DOHH2 (cell line): ENCODE results near the gene WWTR1.

Experiments used
- H3F3A ChIP-seq: fragments of 200-600 bp; sonication (generic), shearing (Covaris generic); 2 replicates; pipeline ENCODE4 v1.6.0; 2016; ENCODE audit warnings: antibody characterized with exemption, mild to moderate bottlenecking; ENCODE audit not compliant: control insufficient read depth, insufficient read depth
- H3K27ac ChIP-seq: fragments of 200-600 bp; sonication (generic); 2 replicates; pipeline ENCODE4 v1.5.1; 2014; ENCODE audit warnings: low read depth, mild to moderate bottlenecking, low read length, moderate library complexity
- H3K27me3 ChIP-seq: fragments of 200-600 bp; sonication (generic); 2 replicates; pipeline ENCODE4 v1.6.1; 2014; ENCODE audit warnings: mild to moderate bottlenecking, low read length, mixed read lengths; ENCODE audit not compliant: control insufficient read depth
- H3K36me3 ChIP-seq: fragments of 200-600 bp; sonication (generic); 2 replicates; pipeline ENCODE4 v1.6.1; 2014; ENCODE audit warnings: mild to moderate bottlenecking, low read length, moderate library complexity, mixed read lengths; ENCODE audit not compliant: control insufficient read depth
- H3K4me1 ChIP-seq: fragments of 200-600 bp; sonication (generic); 2 replicates; pipeline ENCODE4 v1.6.1; 2014; ENCODE audit warnings: mild to moderate bottlenecking, low read length, mixed read lengths; ENCODE audit not compliant: control insufficient read depth
- H3K4me2 ChIP-seq: fragments of 200-600 bp; sonication (generic); 2 replicates; pipeline ENCODE4 v1.6.0; 2014; ENCODE audit warnings: mild to moderate bottlenecking, low read length, moderate library complexity
- H3K4me3 ChIP-seq: fragments of 200-600 bp; sonication (generic); 2 replicates; pipeline ENCODE4 v1.5.1; 2014; ENCODE audit warnings: mild to moderate bottlenecking, low read length, mixed read lengths
- H3K79me2 ChIP-seq: fragments of 200-600 bp; sonication (generic); 2 replicates; pipeline ENCODE4 v1.6.1; 2014; ENCODE audit warnings: mild to moderate bottlenecking, low read length, mixed read lengths; ENCODE audit not compliant: control insufficient read depth
- H3K9me2 ChIP-seq: fragments of 200-600 bp; sonication (generic); replicated peaks from 2 replicates; pipeline ENCODE4 v1.6.1; 2014; ENCODE audit warnings: mild to moderate bottlenecking, low read length, mixed read lengths; ENCODE audit not compliant: control insufficient read depth
- H3K9me3 ChIP-seq: fragments of 200-600 bp; sonication (generic); 2 replicates; pipeline ENCODE4 v1.6.1; 2014; ENCODE audit warnings: antibody characterized with exemption, low read length, mixed read lengths; ENCODE audit not compliant: control insufficient read depth, insufficient read depth
- H4K20me1 ChIP-seq: fragments of 200-600 bp; sonication (generic); 2 replicates; pipeline ENCODE4 v1.6.0; 2014; ENCODE audit warnings: low read depth, mild to moderate bottlenecking, antibody characterized with exemption, low read length, moderate library complexity; ENCODE audit not compliant: control insufficient read depth, insufficient read depth
- EZH2phosphoT487 ChIP-seq: fragments of 200-600 bp; sonication (generic); IDR thresholded peaks from 2 replicates; pipeline ENCODE4 v1.6.1; 2017; ENCODE audit warnings: borderline replicate concordance, mild to moderate bottlenecking, antibody characterized with exemption, low read length, moderate library complexity, mixed read lengths
- TF ChIP-seq, protein P1 (sequence below): fragments of 200-600 bp; sonication (generic); IDR thresholded peaks from one replicate; pipeline ENCODE4 v1.5.1; 2014; ENCODE audit warnings: antibody characterized with exemption, mild to moderate bottlenecking, low read depth, low read length; ENCODE audit not compliant: poor library complexity, severe bottlenecking

WWTR1 gene

GRCh38 chr3:149596134-149596770 is 61.6 kb downstream of the WWTR1 start:
- no peaks in the 10 kb centered on the region for H3K9me2 ChIP-seq
- TF ChIP-seq, protein P1, sequence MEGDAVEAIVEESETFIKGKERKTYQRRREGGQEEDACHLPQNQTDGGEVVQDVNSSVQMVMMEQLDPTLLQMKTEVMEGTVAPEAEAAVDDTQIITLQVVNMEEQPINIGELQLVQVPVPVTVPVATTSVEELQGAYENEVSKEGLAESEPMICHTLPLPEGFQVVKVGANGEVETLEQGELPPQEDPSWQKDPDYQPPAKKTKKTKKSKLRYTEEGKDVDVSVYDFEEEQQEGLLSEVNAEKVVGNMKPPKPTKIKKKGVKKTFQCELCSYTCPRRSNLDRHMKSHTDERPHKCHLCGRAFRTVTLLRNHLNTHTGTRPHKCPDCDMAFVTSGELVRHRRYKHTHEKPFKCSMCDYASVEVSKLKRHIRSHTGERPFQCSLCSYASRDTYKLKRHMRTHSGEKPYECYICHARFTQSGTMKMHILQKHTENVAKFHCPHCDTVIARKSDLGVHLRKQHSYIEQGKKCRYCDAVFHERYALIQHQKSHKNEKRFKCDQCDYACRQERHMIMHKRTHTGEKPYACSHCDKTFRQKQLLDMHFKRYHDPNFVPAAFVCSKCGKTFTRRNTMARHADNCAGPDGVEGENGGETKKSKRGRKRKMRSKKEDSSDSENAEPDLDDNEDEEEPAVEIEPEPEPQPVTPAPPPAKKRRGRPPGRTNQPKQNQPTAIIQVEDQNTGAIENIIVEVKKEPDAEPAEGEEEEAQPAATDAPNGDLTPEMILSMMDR = no peak
- no peak for TF ChIP-seq EZH2phosphoT487
- no peaks in the 10 kb centered on the region for H3K27me3 ChIP-seq
- H3K4me2 ChIP-seq = no peak overlapping the region
- no peaks in the 10 kb centered on the region for H3K79me2 ChIP-seq
- no peaks in the 10 kb centered on the region for H3K36me3 ChIP-seq
- H3K4me1 ChIP-seq = no peaks in the 10 kb centered on the region
- H4K20me1 ChIP-seq = no peaks in the 10 kb centered on the region
- H3F3A ChIP-seq = no peaks in the 10 kb centered on the region
- no peak overlapping the region for H3K4me3 ChIP-seq
- no peak overlapping the region for H3K27ac ChIP-seq
- H3K9me3 ChIP-seq = no peaks in the 10 kb centered on the region

DNA sequence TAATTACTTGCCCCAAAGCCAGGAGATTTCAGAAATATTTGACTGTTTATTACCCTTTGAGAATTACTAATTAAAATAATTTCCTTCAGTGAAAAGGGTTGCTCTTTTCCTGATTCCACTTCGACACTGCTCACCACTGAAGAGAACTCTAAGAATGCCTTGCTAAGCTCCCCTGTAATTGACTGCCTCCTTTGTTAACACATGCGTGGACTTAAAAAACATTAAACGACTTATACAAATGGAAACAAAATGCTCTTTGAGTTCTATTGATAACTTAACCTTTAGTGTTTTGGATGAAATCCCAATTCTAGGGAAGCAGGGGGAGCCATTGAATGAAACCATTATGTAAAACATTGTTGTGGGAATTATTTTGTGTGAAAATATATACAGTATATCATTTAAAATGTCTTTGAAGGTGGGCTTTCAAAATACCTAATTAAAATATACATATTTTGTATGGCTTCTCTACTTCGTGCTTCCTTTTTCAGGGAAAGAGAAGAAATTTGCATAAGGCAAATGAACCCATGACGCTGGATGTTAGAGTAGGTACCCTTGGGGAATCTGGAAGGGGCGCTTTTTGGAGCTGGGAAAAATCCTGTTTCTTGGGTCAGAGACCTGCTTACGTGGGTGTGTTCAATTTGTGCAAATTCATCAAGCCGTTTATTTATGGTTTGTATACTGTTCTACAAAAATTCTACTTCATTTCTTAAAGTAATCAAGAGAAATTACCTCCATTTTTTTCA is 64.2 kb downstream of the WWTR1 start:
- Histone ChIP-seq H3K4me3 (no peak overlapping the region), H3K9me2 (no peaks in the 10 kb centered on the region), H3K4me1 (no peaks in the 10 kb centered on the region), H3F3A (no peaks in the 10 kb centered on the region), H3K79me2 (no peaks in the 10 kb centered on the region), H3K27me3 (no peaks in the 10 kb centered on the region), H3K9me3 (no peaks in the 10 kb centered on the region), H3K27ac (no peak overlapping the region), H4K20me1 (no peaks in the 10 kb centered on the region), H3K4me2 (no peak overlapping the region), H3K36me3 (no peaks in the 10 kb centered on the region)
- TF ChIP-seq EZH2phosphoT487 = no peak
- TF ChIP-seq, protein P1 = no peak

DNA sequence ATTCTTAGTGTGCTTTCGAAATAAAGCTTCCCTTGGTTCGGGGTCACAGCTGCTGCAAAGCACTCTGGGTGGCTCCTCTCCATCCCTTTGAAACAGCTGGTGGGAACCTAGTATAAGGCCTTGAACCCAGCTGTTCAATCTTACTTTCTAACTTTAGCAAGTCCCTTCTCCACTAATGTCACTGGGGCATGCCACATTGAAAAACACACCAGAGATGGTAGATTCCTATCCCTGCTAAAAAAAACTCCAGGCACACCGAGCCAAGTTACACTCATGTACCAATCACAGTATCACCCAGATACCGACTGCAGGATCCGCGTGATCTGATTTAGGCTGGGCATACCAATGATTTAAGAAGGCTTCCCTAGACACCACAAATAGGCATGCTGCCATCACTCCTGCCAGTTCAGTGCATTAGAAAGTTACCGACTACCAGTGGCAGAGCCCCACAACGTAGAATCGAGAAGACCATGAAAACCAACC is 65.0 kb downstream of the WWTR1 start:
- Histone ChIP-seq H3K9me3 (no peaks in the 10 kb centered on the region), H3K27me3 (0 out of 2 replicates have a peak, but pooled peaks cover 4% of the 10 kb centered on the region), H3K27ac (no peak overlapping the region), H3K9me2 (no peaks in the 10 kb centered on the region), H3F3A (no peaks in the 10 kb centered on the region), H3K4me1 (no peaks in the 10 kb centered on the region), H4K20me1 (no peaks in the 10 kb centered on the region), H3K36me3 (no peaks in the 10 kb centered on the region), H3K4me2 (no peak overlapping the region), H3K79me2 (no peaks in the 10 kb centered on the region), H3K4me3 (no peak overlapping the region)
- no peak for TF ChIP-seq EZH2phosphoT487
- TF ChIP-seq, protein P1 = no peak
